A549 treated with AZD9567 at 1 μM for 4 hours (cell line): ENCODE results near the gene GLA. TPM values are rescaled to one million over a fixed set of nuclear protein-coding genes. Genes with fewer than 3 reads are reported as not detected.

Experiments
- total RNA-seq: library from RNA; stranded (reverse); fragments of 200-300 nt; extraction: Qiagen RNA extraction; gene quantifications from 5 replicates; pipeline ENCODE4 v1.2.3, GENCODE V29; 2022; ENCODE audit not compliant: insufficient read depth

Gene GLA
- total RNA-seq = 166 to 190 TPM (median 173 TPM) in 5 replicates

GRCh38 chrX:101407748-101408531, at the start of gene GLA, which contains the start of gene HNRNPH2:
GLA (minus strand) TSS chrX:101407925; CDS start chrX:101407903, 22 bp downstream.
HNRNPH2 (plus strand) TSS chrX:101408222; CDS start chrX:101411989, 3,767 bp downstream.

GRCh38 chrX:101390664-101391525, 16.8 kb downstream of the GLA start, which contains the start of gene RPL36A:
RPL36A (plus strand) TSS chrX:101391011; CDS start chrX:101391044, 33 bp downstream.

GRCh38 chrX:101385795-101386541, 21.8 kb downstream of the GLA start, which contains the start of gene BTK:
BTK (minus strand) TSS chrX:101386191; CDS start chrX:101375284, 10,907 bp downstream.

GRCh38 chrX:101348452-101349192, 59.1 kb downstream of the GLA start, which contains the start of gene TIMM8A:
TIMM8A (minus strand) TSS chrX:101348742; CDS start chrX:101348664, 78 bp downstream.

Other genes with a start within 250 kb of the GLA start
- 0.22 to 0.30 TPM (median 0.27 TPM) in 4 of 5 replicates, not detected in the other for gene DRP2, start 188.1 kb downstream of the GLA start, total RNA-seq
- gene TAF7L, start 116.6 kb downstream of the GLA start, total RNA-seq = 0.09 to 0.27 TPM (median 0.13 TPM) in 4 of 5 replicates, not detected in the other
- gene TIMM8A, start 59.2 kb downstream of the GLA start, total RNA-seq = 30.9 to 32.5 TPM (median 31.9 TPM) in 5 replicates
- 0.11 to 0.20 TPM (median 0.16 TPM) in 4 of 5 replicates, not detected in the other for gene BTK, start 21.7 kb downstream of the GLA start, total RNA-seq
- gene RPL36A, start 16.9 kb downstream of the GLA start, total RNA-seq = 2,452 to 3,010 TPM (median 2,524 TPM) in 5 replicates
- 46.3 to 68.1 TPM (median 54.0 TPM) in 5 replicates for gene HNRNPH2, start 297 bp upstream of the GLA start, total RNA-seq
- gene ARMCX4, start 77.5 kb upstream of the GLA start, total RNA-seq = 0.39 to 1.1 TPM (median 0.58 TPM) in 4 of 5 replicates, not detected in the other
- 0.28 to 0.44 TPM (median 0.29 TPM) in 4 of 5 replicates, not detected in the other for gene ARMCX1, start 142.6 kb upstream of the GLA start, total RNA-seq
- 45.7 to 53.2 TPM (median 47.9 TPM) in 5 replicates for gene ARMCX6, start 210.1 kb upstream of the GLA start, total RNA-seq
- gene ARMCX3, start 215.2 kb upstream of the GLA start, total RNA-seq = 17.8 to 21.9 TPM (median 19.9 TPM) in 5 replicates